Activated gamma-delta T cell treated with Interleukin-2 at 50 U/mL for 16 hours (primary cell): ENCODE results near the gene DNAH11.
"Not testable (repeated sequence)": the region's sequence is repeated elsewhere in the genome, so short reads cannot be mapped to it uniquely, and the experiment has no call there.

Experiments
- DNase-seq: peaks from one replicate; pipeline ENCODE4 v3.0.0-alpha.2; 2020

The DNAH11 gene, protein sequence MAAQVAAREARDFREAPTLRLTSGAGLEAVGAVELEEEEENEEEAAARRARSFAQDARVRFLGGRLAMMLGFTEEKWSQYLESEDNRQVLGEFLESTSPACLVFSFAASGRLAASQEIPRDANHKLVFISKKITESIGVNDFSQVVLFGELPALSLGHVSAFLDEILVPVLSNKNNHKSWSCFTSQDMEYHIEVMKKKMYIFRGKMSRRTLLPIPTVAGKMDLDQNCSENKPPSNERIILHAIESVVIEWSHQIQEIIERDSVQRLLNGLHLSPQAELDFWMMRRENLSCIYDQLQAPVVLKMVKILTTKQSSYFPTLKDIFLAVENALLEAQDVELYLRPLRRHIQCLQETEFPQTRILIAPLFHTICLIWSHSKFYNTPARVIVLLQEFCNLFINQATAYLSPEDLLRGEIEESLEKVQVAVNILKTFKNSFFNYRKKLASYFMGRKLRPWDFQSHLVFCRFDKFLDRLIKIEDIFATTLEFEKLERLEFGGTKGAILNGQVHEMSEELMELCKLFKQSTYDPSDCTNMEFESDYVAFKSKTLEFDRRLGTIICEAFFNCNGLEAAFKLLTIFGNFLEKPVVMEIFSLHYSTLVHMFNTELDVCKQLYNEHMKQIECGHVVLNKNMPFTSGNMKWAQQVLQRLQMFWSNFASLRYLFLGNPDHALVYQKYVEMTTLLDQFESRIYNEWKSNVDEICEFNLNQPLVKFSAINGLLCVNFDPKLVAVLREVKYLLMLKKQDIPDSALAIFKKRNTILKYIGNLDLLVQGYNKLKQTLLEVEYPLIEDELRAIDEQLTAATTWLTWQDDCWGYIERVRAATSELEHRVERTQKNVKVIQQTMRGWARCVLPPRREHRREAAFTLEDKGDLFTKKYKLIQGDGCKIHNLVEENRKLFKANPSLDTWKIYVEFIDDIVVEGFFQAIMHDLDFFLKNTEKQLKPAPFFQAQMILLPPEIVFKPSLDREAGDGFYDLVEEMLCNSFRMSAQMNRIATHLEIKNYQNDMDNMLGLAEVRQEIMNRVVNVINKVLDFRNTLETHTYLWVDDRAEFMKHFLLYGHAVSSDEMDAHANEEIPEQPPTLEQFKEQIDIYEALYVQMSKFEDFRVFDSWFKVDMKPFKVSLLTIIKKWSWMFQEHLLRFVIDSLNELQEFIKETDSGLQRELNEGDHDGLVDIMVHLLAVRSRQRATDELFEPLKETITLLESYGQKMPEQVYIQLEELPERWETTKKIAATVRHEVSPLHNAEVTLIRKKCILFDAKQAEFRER (N-terminal part only)

DNA sequence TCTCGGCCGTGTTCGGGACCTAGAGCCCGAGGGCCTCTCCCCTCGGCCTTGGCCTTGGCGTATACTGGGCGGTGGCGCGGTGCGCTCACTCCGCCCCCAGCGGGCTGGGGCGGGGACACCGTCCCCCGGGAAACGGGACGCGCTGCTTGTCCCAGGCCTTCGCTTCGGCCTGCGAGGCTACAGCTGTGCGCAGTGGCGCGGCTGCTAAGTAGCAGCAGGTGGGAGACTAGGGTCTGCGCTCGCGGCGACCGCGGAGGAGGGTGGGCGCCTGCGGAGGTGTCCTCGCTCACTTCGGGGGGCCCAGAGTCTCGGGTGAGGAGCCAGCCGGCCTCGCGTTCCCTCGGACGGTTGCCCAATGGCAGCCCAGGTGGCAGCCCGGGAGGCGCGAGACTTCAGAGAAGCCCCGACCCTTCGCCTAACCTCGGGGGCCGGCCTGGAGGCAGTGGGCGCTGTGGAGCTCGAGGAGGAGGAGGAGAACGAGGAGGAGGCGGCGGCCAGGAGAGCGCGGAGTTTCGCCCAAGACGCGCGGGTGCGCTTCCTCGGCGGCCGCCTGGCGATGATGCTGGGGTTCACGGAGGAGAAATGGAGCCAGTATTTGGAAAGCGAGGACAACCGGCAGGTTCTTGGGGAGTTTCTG lies at the start of gene DNAH11:
TSS of gene DNAH11 (plus strand) at position 149 of the 637 bp plus-strand sequence. CDS start at position 356, 207 bp downstream.
- no peak for DNase-seq

DNA sequence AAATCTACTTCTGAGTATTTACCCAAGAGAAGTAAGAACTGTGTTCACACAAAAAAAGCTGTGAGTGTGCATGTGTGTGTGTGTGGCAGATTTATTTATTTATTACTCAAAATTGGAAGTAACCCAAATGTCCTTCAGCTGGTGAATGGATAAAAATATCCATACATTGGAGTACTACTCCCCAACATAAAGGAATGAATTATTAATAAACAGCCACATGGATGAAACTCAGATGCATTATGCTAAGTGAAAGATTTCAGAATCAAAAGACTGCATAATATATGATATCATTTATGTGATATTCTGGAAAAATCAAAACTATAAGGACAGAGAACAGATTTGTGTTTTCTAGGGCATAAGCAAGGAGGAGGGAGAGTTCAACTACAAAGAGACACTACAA lies 47.1 kb upstream of the DNAH11 start:
- no peak for DNase-seq

DNA sequence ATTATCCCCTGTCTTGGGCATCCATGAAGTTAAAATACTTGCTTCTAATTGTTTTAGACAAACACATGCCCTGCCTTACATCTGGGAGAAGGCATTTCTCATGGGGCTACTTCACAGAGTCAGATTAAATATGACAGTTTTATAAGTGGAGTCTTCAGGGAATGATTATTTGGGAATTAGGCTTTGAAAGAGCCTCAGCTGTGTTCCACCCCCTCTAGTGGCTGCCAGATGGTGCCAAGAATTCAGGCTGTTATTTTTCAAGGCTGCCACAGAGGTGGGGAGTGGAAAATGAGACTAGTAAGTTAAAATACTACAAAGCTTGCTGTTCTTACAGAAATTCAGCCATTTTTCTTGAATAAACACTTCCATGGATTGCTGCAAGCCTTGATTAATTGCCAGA lies 45.8 kb upstream of the DNAH11 start:
- DNase-seq: no peak

DNA sequence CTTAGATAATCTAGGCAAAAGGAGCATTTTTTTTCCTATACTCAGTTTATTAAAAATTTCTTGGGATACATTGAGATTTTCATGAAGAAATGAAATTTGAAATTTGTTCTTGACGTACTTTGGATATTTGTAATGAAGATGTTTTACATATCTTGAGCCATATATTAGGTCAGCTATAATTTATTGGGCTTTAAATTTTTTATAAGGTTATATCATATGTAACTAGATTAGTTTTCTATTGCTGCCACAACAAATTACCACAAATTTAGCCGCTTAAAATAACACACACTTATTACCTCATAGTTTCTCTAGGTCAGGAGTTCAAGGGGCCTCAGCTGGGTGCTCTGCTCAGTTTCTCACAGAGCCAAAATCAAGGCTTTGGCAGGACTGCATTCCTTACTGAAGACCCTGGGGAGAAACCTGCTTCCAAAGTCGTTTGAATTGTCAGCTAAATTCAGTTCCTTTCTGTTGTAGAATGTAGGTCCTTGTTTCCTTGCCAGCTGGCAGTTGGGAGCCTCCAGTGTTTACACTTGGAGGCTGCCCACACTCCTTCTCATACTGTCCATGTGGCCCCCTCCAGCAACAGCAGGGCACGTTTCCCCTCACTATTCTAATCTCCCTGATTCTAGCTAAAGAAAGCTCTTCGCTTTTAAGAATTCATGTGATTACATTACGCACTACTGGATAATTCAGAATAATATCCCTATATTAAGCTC lies 42.6 kb upstream of the DNAH11 start:
- no peak for DNase-seq

DNA sequence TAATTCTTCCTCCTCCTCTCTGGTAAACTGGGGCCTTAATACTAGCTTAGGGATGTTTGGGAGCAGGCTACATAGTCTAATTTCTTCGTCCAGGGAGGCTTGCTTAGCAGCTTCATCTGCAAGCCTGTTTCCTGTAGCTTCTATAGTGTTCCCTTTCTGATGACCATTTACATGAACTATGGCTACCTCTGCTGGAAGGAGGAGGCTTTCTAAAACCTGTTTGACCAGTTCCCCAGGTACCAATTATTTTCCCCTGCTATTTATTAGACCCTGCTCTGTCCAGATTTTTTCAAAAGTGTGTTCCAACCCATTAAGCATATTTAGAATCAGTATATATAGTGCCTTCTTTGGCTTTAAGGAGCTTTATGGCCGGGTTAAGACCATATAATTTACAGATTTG lies 38.8 kb upstream of the DNAH11 start:
- DNase-seq: no peak

DNA sequence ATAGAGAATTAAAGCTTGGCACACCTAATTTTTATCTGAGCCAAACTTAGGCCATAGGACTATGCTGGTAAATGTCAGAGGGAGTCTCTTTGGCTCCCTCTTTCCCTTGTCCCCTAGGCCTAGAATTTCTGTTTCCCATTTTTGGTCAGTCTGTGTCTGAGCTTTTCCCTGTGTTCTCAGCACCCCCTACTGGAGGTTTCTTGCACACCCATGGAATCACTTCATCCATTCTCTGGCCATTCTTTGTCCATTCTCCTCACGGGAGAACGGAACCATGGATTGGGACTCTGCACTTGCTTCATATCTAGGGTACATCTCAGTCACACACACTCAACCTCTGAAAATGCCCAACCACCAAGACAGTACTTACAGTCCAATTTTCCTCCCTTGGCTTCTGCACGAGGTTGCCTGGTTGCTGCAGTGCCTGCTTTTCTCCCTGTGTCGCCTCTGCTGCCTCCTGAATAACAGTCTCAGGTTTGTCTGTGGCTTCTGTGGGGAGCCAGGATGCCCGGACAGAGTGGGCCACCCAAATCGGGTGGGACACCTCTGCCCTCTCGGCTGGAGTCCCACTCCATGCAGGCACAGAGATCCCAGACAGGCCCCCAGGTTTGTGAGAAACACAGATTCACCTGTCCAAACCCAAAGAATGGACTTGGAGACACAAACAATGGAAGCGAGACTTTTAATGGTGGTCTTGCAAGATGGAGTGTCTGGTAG lies 35.1 kb upstream of the DNAH11 start:
- DNase-seq: peak; percentile 5

DNA sequence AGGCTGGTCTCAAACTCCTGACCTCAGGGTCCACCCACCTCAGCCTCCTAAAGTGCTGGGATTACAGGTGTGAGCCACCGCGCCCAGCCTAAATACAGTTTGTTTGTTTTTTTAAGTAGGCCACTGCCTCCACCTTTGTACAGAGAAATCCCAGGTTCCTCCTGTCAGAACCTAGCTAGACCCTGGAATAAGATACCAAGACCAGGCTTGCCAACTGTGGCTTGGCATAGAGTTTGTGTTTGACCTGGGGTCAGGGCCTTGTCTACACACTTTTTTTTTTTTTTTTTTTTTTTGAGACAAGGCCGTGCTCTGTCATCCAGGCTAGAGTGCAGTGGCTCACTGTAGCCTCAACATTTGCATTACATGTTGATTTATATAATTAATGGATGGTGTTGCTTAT lies 34.3 kb upstream of the DNAH11 start:
- no peak for DNase-seq

DNA sequence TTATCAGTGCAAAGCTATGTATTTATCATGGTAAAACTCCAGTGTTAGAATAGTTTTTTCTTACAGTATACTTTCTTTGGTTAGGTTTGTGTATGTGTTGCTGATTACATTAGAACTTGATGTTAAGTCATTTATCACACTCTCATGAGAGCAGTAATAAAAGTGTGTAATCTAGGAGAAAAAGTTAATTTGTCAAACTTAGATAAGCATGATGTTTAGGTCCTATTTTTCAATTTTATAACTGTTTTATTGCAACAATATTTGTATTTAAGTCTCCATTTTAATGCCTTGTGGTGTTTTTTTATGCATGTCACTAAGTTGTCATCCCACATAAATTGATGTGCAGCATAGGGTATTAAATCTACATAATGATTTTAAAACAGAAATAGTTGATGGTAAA lies 28.8 kb upstream of the DNAH11 start:
- DNase-seq: no peak

DNA sequence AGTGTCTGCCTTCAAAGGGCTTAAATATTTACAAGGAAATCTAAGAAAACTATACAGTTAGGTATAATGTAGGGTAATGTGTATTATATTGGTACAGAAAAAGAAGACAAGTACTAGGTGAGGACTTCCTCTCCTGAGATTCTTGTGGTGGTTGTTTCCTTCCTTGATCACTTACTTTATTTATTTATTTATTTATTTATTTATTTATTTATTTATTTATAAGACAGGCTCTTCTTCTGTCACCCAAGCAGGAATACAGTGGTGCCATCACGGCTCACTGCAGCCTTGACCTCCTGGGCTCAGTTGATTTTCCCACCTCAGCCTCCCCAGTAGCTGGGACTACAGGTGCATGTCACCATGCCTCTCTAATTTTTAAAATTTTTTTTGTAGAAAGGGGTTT lies 18.2 kb upstream of the DNAH11 start:
- no peak for DNase-seq

DNA sequence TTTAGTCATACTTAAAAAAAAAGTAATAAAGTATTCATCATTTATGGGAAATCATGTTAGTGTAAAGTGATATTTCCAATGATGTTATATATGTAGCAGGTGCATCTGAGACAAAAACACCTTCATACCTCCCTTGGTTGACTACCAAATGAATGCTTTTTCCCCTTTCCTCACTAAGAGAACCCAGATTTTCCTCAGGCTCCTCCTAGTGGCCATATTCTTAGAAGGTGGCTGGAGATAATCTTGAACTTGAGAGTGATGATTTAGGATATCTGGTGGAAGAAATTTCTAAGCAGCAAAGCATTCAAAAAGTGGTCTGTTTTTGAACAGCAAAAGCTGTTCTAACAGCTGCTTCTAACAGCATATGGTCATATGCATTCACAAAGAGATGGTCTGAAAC lies 16.8 kb upstream of the DNAH11 start:
- DNase-seq: no peak

DNA sequence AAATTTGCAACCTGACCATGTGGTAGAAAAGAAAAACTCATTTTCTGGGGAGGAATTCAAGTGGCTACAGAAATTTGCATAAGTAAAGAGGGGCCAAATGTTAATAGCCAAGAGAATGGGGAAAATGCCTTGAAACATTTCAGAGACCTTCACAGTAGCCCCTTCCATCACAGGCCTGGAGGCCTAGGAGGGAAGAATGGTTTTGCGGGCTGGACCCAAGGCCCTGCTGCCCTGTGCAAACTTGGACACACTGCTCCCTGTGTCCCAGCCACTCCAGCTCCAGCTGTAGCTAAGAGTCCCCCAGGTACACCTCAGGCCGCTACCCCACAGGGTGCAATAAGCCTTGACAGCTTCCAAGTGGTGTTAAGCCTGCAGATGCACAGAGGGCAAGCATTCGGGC lies 16.4 kb upstream of the DNAH11 start:
- no peak for DNase-seq

DNA sequence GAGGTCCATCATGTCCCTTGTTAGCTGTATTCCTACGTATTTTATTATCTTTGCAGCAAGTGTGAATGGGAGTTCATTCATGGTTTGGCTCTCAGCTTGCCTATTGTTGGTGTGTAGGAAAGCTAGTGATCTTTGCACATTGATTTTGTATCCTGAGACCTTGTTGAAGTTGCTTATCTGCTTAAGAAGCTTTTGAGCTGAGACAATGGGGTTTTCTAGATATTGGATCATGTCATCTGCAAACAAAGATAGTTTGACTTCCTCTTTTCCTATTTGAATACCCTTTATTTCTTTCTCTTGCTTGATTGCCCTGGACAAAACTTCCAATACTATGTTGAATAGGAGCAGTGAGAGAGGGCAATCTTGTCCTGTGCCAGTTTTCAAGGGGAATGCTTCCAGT lies 10.4 kb upstream of the DNAH11 start:
- DNase-seq: not testable (repeated sequence)

DNA sequence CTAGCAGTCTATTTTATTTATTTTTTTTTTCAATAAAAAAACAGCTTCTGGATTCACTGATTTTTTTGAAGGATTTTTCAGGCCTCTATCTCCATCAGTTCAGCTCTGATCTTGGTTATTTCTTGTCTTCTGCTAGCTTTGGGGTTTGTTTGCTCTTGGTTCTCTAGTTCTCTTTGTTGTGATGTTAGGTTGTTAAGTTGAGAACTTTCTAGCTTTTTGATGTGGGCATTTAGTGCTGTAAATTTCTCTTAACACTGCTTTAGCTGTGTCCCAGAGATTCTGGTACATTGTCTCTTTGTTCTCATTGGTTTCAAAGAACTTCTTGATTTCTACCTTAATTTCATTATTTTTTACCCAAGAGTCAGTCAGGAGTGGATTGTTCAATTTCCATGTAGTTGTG lies 9.2 kb upstream of the DNAH11 start:
- not testable (repeated sequence) for DNase-seq

DNA sequence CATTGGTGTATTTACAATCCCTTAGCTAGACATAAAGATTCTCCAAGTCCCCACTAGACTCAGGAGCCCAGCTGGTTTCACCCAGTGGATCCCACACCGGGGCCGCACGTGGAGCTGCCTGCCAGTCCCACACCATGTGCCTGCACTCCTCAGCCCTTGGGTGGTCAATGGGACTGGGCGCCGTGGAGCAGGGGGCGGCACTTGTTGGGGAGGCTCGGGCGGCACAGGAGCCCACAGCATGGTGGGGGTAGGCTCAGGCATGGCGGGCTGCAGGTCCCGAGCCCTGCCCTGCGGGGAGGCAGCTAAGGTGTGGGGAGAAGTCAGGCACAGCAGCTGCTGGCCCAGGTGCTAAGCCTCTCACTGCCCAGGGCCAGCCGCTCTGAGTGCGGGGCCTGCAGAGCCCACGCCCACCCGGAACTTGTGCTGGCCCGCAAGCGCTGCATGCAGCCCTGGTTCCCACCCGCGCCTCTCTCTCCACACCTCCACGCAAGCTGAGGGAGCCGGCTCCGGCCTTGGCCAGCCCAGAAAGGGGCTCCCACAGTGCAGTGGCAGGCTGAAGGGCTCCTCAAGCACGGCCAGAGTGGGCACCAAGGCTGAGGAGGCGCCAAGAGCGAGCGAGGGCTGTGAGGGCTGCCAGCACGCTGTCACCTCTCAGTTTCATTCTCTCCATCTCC lies 6.3 kb upstream of the DNAH11 start:
- DNase-seq: not testable (repeated sequence)

DNA sequence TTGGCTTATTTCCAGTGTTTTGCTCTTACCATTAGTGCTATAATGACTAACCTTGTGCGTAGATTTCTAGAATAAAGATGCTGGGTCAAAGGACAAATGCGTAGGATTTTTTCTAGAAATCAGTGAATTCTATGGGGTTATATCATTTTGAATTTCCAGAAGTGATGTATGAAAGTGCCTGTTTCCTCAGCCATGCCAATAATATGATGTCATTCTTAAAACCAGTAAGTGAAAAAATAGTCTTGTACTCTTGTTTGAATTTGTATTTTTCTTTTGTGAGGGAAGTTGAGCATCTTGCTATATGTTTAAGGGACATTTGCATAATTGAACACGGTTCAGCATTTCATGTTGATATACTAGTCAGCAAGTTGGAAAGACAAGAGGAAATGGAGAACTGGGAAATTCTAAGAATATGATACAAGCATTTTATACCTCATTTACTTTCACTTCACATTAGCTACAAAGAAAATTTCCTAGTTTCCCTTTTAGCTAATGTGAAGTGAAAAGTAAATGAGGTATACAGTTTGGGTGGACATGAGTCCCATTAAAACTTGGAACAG lies 3.8 kb upstream of the DNAH11 start:
- DNase-seq: no peak

DNA sequence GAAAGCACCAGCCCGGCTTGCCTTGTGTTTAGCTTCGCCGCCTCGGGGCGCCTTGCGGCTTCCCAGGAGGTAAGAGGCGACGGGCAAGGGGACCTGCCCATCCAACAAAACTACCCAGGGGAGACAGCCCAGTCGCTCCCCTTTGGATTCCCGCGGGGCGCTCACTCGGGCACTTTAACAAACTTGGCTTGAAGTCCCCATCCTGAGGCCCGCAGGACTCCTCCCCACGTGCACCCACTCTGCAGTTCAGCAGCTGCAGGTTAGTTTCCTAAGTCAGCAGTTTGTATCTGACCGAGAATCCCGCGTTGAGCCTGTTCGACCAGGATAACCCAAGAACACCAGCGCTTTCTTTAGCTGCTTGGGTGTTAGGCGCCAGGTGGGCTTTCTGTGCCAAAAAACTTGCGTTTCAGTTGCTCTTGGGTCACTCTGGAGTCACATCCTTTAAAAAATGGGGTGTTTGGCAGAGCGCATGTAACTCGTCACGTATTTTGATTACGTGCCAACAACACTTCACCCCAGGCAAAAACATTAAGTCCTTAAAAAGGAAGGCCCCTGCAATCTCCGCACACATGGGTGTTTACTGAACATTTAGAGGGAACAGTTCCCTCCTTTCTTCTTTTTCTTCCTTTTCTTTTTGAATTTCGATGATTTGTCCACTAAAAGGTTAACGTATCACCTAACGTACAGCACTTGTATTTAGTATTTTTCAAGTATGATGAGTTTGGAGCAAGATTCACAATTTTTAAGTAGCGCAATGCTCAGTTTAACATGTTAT lies 876 bp downstream of the DNAH11 start:
- DNase-seq: no peak

DNA sequence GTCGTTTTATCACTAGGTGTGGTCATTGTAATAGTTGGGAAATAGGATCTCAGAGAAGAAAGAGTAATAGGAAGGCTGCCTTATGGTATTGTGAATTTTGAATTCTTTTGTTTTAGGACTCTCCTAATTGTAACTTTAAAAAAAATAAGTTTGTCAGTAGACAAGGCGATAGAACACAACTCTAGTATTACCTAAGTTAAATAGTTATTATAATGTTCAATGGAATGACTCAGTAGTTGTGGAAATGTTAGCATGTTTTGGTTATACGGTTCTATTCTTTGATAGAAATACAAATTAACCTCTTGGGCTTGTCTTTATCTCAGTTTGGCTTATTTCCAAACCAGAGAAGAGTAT lies 1.4 kb downstream of the DNAH11 start:
- DNase-seq: no peak

DNA sequence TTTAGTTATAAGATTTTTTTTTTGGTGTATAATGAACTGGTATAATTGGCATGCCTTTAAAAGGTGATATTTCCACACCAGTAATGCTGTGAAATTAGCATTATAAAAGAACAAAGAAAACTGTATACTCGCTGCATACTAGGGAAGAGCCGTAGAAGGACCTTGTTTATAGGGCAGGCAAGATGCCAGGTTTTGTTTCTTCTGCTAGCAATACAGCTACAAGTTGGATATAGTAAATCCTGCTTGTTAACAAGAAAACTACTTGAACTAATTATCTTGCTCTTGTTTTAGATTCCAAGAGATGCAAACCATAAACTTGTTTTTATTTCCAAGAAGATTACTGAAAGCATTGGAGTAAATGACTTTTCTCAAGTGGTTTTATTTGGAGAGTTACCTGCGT lies 1.9 kb downstream of the DNAH11 start:
- no peak for DNase-seq

DNA sequence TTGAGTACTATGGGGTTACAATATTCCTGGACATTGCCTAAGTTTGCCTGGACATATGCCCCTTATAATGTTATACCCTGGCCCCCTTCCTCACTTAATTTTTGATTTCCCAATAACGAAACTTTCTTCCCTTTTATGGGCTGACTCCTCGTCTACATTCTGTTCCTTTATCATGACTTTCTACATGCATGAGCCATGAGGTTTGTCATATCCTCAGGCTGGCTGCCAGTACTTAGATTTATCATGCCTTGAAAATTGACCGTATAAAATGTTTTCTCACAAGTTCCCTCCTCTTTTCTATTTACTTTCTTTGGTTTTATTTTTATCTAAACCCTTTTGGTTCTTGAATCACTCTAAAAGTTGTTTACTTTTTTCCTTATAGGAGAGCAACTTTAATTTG lies 4.7 kb downstream of the DNAH11 start:
- DNase-seq: no peak

DNA sequence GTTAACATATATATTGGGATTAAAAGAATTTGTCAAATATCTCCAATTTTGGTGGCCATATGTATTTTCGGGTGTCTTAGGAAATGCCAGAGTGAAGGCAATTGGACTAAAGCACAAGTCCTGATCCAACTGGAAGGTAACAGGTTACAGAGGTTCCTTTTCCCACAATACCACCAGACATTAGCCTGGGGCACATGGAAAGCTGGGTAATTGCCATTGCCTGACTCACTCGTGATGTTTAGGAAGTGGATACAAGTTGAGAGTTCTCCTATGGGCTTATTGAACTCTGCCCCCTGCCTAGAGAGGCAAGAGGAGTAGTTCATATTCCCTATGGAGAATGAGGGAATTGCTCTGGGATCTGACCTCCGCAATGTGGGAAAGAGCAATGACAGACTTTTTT lies 5.7 kb downstream of the DNAH11 start:
- no peak for DNase-seq
